GM21447 (cell line): ENCODE results near the gene IFIT3.
"Not testable (repeated sequence)": the region's sequence is repeated elsewhere in the genome, so short reads cannot be mapped to it uniquely, and the experiment has no call there.

Experiments
- ATAC-seq: cut with Tn5 transposase; IDR thresholded peaks from one replicate; pipeline ENCODE4 v1.9.1; 2021; ENCODE audit not compliant: unreplicated experiment

Gene IFIT3

GRCh38 chr10:89327803-89328441 lies at the start of gene IFIT3:
Gene IFIT3 (plus strand): TSS chr10:89327997. CDS start chr10:89328074, 77 bp downstream.
- ATAC-seq: no peak

- no peak for ATAC-seq
Observed at GRCh38 chr10:89278034-89278535, 49.7 kb upstream of the IFIT3 start.

DNA sequence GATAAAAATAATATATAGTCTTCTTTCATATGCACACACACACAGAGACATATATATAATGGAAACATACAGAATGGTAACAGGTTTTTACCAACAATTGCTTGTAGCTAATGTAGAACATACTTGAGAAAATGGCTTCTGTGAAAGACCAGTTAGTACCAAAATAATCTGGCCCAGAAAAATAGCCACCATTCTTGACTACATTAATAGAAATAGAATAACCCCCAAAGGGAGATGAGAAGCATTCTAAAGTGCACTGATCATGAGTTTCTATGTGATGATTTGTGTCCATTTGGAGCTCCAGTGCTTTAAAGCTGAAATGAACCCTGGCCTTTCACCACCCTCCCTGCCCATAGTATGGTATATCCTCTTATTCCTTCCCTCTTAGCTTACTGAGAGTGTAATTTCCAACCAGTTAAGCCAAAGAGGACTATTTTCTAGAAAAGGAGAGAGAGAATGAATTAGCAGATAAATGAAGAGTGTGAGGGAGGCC lies 48.9 kb upstream of the IFIT3 start:
- no peak for ATAC-seq

GRCh38 chr10:89279421-89279869 lies 48.4 kb upstream of the IFIT3 start:
- ATAC-seq: no peak

DNA sequence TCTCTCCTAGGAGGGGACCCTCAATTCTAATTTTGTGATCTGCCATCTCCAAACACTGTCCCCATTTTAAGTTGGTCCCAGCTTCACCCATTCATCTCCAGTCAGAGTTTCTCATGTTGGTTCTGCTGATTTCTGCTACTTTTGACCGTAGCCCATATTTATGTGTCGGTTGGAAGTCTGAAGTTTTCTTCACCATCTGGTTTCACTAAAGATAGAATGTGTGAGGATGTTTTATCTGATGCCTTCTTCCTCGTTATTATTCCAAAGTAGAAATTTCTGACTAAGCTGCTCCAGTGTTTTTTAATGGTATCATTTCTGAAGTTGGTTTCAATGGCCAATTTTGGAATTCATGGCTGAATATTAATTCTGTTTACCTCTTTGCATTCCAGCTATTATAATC lies 47.3 kb upstream of the IFIT3 start:
- no peak for ATAC-seq

DNA sequence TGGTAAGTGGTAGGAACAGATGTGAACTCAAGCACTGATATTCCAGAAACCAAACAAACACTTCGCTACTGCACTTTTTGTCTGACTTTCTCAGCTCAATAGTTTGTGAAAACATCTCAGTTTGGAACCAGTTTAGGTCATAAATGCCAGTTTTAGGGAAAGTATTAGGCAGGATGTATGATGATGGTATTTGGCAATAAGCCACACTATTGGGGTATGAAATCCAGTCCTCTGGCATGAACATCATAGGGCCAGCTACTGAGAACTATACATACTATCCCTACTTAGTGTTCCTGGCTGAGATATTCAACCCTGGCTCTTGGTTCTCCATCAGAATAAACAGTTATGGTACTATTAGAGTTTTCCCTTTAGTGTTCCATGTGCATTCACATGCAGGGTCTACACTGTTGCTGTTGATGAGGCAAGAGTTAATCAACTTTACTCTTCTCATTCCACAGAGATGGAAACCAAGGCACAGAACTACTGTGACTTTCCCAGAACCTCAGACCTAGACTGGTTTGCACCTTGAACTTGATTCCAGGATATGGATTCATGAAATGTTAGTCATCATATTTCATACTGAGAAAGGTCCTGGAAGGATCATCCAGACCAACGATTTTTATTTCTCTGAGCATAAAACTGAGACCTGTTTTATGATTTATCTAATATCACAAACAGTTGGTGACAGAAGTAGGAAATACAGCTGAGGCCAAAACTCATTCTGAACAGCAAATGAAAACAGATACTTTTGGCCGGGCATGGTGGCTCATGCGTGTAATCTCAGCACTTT lies 46.0 kb upstream of the IFIT3 start:
- ATAC-seq: no peak

DNA sequence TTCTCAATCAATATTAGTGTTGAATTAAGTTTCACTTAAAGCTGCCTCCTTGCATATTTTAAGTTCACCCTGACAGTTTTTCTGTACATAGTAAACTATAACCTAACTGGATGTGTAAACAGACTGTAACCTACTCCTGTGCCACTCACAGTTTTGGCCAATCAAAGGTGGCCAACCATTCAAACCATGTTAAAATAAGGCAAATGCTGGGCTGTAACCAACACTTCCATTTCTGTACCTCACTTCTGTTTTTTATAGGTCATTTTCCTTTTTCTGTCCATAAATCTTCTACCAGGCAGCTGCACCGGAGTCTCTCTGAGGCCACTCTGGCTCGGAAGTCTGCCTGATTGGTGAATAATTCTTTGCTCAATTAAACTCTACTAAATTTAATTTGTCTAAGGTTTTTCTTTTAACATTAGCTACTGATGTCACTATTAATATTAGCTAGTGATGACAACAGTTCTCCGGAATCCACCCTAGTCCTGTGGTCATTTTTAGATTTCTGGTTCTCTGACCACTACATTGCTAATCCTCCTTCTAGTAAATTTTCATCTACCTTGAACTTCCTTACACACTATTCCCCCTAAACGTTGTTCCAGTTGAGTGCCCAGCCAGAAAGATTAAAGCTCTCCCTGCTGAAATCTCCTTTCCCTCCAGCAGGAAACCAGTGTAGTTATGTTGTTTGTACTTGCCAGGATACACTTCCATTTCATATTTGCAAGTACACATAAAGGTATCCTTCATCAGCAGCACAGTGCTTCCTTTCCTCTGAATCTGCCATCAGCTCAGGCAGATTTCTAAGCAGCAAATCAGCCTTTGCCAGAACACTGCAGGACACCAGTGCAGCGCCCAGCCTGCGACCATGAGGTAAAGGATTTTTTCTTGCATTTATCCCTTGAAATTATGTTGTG lies 44.5 kb upstream of the IFIT3 start:
- ATAC-seq: no peak

- no peak for ATAC-seq
Observed at GRCh38 chr10:89283936-89284475, 43.8 kb upstream of the IFIT3 start.

GRCh38 chr10:89284711-89285110 lies 43.1 kb upstream of the IFIT3 start:
- ATAC-seq: not testable (repeated sequence)

DNA sequence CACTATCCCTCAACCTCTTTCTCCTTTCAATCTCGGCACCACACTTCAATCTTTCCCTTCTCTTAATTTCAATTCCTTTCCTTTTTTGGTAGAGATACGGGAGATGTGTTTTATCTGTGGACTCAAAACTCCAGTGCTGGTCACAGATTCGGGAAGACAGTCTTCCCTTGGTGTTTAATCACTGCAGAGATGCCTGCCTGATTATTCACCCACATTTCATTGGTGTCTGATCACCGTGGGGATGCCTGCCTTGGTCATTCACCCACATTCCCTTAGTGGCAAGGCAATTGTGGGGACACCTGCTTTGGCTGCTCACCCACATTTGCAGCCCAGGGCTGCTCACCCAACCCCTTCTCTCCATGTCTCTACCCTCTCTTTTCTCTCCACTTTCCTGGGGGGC lies 42.5 kb upstream of the IFIT3 start:
- ATAC-seq: not testable (repeated sequence)

DNA sequence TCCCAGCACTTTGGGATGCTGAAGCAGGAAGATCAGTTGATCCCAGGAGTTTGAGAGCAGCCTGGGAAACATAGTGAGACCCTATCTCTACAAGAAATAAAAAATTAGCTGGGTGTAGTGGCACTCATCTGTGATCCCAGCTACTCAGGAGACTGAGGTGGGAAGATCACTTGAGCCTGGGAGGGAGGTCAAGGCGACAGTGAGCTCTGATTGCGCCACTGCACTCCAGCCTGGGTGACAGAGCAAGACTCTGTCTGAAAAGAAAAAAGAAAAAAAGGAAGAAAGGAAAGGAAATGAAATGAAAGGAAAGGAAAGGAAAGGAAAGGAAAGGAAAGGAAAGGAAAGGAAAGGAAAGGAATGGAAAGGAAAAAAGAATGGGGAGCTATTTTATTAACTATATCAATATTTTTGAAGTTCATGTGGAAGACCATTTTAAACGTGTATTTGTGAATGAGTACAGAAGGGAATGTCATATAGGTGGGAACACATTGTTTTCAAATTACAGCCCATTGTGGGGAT lies 33.0 kb upstream of the IFIT3 start:
- no peak for ATAC-seq

GRCh38 chr10:89295597-89295996 lies 32.2 kb upstream of the IFIT3 start:
- ATAC-seq: no peak

GRCh38 chr10:89296220-89296648 lies 31.6 kb upstream of the IFIT3 start:
- ATAC-seq: peak; percentile 41

DNA sequence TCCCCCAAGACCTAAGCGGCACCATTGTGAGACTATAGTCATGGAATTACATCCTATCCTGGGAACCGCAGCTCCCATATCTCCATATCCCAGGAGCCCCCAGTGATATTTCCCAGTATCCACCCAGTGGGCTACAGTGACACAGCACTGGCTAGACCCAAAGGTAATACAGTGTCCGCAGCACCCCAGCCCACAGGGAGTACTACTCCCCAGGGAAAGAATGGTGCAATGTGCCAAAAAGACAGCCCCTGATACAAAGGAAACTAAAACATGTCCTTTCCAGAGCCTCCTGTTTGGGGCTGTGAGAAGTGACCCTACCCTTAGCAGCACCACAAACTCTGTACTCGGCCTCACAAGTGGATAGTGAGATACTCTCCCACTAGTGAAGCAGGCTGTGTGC lies 30.4 kb upstream of the IFIT3 start:
- ATAC-seq: no peak

DNA sequence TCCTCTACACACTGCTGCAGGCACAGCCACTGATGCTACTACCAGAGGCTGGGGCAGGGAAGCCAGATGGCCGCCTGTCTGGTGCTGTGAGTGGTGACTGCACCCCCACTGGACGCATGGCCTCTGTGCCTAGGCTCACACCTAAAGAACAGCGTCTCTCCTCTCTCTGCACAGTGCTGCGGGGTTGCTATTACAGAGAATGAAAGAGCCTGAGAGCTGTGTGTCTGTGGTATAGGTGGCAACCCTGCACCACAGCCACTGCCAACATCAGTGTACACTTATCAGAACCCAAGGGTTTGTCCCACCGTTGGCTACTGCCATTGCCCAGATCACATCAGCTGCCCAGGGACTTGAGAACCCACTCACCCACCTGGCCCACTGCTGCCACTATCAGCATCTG lies 30.0 kb upstream of the IFIT3 start:
- no peak for ATAC-seq

DNA sequence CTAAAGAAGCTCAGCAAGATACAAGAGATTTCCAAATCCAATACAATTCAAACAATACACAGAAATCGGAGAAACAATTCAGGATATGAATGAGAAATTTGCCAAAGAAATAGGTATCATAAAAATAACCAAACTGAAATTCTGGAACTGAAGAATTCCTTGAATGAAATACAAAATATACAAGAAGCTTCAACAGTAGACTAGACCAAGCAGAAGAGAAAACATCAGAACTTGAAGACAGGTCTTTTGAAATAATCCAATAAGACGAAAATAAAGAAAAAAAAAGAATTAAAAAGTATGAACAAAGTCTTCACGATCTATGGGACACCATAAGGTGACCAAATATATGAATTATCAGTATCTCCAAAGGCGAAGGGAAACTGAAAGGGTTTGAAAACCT lies 28.8 kb upstream of the IFIT3 start:
- no peak for ATAC-seq

- ATAC-seq: peak; percentile 17
Observed at GRCh38 chr10:89301232-89301631, 26.6 kb upstream of the IFIT3 start.

GRCh38 chr10:89301721-89302445 lies 25.9 kb upstream of the IFIT3 start, which contains the start of gene IFIT2:
Gene IFIT2 (plus strand): TSS chr10:89302046. CDS start chr10:89302124, 78 bp downstream.
- peak; percentile 80 for ATAC-seq

DNA sequence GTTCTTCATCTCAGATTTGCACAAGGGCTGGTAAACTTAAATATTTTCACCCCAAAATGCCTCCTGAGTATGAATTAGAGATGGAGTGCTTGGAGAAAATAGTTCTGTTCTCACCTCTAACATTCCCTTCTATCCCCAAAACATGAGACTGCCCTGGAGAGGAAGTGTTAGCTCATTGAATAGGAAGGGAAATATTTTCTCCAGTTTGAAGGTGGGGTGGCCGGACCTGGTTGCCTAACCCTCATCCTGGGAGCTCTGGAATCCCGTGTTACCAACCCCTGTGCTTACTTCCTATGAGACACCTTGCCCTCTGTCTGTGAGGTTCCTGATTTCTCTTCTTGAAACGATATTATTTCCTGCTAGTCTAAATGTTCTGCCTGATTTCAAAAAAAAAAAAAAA lies 25.2 kb upstream of the IFIT3 start:
- no peak for ATAC-seq

DNA sequence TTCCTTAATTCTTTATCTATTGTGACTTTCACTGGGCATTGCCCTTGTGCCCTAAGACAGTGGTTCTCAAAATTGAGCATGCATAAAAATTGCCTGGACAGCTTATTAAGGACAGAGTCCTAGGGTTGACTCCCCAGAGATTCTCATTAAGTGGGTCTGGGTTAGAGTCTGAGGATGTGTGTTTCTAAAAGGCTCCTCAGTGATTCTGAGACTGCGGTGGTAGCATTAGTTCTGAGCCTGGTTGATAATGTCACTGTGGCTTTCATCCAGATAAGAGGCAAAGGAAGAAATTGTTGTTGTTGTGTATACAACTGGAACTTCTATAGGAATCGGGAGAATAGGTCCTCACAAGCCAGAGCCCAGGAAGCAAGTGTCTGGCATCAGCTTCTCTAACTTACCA lies 24.6 kb upstream of the IFIT3 start:
- ATAC-seq: no peak
